ENCODE results near the gene SPTY2D1.

The SPTY2D1 gene

GRCh38 chr11:18578975-18579598 lies 55.1 kb downstream of the SPTY2D1 start:
- TF ChIP-seq CTCF (IDR thresholded peaks at IDR 0.05; ENCODE audit: low read depth, low read length, poor library complexity, severe bottlenecking), result no peak
- no peaks in the 10 kb centered on the region for H3F3A ChIP-seq (ENCODE audit: control insufficient read depth, insufficient read depth)
- H3K79me2 ChIP-seq (ENCODE audit: control insufficient read depth, low read length), result no peaks in the 10 kb centered on the region
- no peaks in the 10 kb centered on the region for H3K27me3 ChIP-seq (ENCODE audit: control insufficient read depth, low read length)
- no peaks in the 10 kb centered on the region for H3K9me2 ChIP-seq (replicated peaks; ENCODE audit: control insufficient read depth, low read length)
- no peak overlapping the region for H3K27ac ChIP-seq (ENCODE audit: low read depth, low read length)
- H3K9me3 ChIP-seq (ENCODE audit: control insufficient read depth, insufficient read depth, low read length), result no peaks in the 10 kb centered on the region
- H3K4me1 ChIP-seq (ENCODE audit: control insufficient read depth, low read length), result no peaks in the 10 kb centered on the region
- H4K20me1 ChIP-seq (ENCODE audit: control insufficient read depth, insufficient read depth, low read depth, low read length), result no peaks in the 10 kb centered on the region
- no peak overlapping the region for H3K4me2 ChIP-seq (ENCODE audit: low read length)
- no peak overlapping the region for H3K4me3 ChIP-seq (ENCODE audit: low read length)
- H3K36me3 ChIP-seq (ENCODE audit: control insufficient read depth, low read length), result peaks cover 23% of the 10 kb centered on the region

- H3K4me1 ChIP-seq (ENCODE audit: control insufficient read depth, low read length), result no peaks in the 10 kb centered on the region
- H3K27me3 ChIP-seq (ENCODE audit: control insufficient read depth, low read length), result no peaks in the 10 kb centered on the region
- no peaks in the 10 kb centered on the region for H3F3A ChIP-seq (ENCODE audit: control insufficient read depth, insufficient read depth)
- no peaks in the 10 kb centered on the region for H3K9me3 ChIP-seq (ENCODE audit: control insufficient read depth, insufficient read depth, low read length)
- no peaks in the 10 kb centered on the region for H3K9me2 ChIP-seq (replicated peaks; ENCODE audit: control insufficient read depth, low read length)
- no peaks in the 10 kb centered on the region for H4K20me1 ChIP-seq (ENCODE audit: control insufficient read depth, insufficient read depth, low read depth, low read length)
- no peak overlapping the region for H3K4me2 ChIP-seq (ENCODE audit: low read length)
- TF ChIP-seq EZH2phosphoT487 (IDR thresholded peaks at IDR 0.05; ENCODE audit: borderline replicate concordance, low read length), result no peak
- no peak for TF ChIP-seq CTCF (IDR thresholded peaks at IDR 0.05; ENCODE audit: low read depth, low read length, poor library complexity, severe bottlenecking)
- no peak overlapping the region for H3K4me3 ChIP-seq (ENCODE audit: low read length)
- H3K36me3 ChIP-seq (ENCODE audit: control insufficient read depth, low read length), result peaks cover 30% of the 10 kb centered on the region
- H3K79me2 ChIP-seq (ENCODE audit: control insufficient read depth, low read length), result no peaks in the 10 kb centered on the region
- H3K27ac ChIP-seq (ENCODE audit: low read depth, low read length), result no peak overlapping the region
Measured at GRCh38 chr11:18575361-18575760, 58.8 kb downstream of the SPTY2D1 start.

DNA sequence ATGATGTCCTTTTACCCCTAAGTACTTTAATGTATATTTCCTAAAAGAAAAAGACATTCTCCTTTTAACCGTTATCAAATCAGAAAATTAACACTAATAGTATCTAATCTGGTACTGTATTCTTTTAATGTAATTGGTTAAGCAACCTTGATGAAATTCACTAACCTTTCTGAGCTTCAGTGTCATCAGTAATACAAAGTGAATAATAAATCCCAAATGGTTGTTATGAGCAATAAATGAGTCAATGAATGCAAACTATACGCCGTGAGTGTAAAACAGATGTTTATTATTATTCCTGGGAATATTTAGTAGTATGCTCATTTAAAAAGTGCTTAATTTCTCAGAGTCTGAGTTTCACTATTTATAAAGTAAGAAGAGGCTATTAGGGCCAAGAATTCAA lies 67.1 kb downstream of the SPTY2D1 start:
- Histone ChIP-seq H3F3A (ENCODE audit: control insufficient read depth, insufficient read depth) (no peaks in the 10 kb centered on the region), H3K4me3 (ENCODE audit: low read length) (no peak overlapping the region), H3K27me3 (ENCODE audit: control insufficient read depth, low read length) (no peaks in the 10 kb centered on the region), H3K4me2 (ENCODE audit: low read length) (no peak overlapping the region), H3K4me1 (ENCODE audit: control insufficient read depth, low read length) (no peaks in the 10 kb centered on the region), H3K79me2 (ENCODE audit: control insufficient read depth, low read length) (no peaks in the 10 kb centered on the region), H3K36me3 (ENCODE audit: control insufficient read depth, low read length) (peaks cover 26% of the 10 kb centered on the region), H3K9me2 (replicated peaks; ENCODE audit: control insufficient read depth, low read length) (no peaks in the 10 kb centered on the region), H3K27ac (ENCODE audit: low read depth, low read length) (no peak overlapping the region), H4K20me1 (ENCODE audit: control insufficient read depth, insufficient read depth, low read depth, low read length) (no peaks in the 10 kb centered on the region), H3K9me3 (ENCODE audit: control insufficient read depth, insufficient read depth, low read length) (no peaks in the 10 kb centered on the region)
- TF ChIP-seq EZH2phosphoT487 (IDR thresholded peaks at IDR 0.05; ENCODE audit: borderline replicate concordance, low read length) (no peak), CTCF (IDR thresholded peaks at IDR 0.05; ENCODE audit: low read depth, low read length, poor library complexity, severe bottlenecking) (no peak)

Measured in DOHH2 (cell line).